GM18873 (cell line): ENCODE data around the gene TBX19.
"Not testable (repeated sequence)": the region's sequence is repeated elsewhere in the genome, so short reads cannot be mapped to it uniquely, and the experiment has no call there.

Experiments used
- ATAC-seq: cut with Tn5 transposase; IDR thresholded peaks from one replicate; pipeline ENCODE4 v1.9.1; 2021; ENCODE audit warnings: mild to moderate bottlenecking, moderate library complexity, moderate number of reproducible peaks; ENCODE audit not compliant: unreplicated experiment, low FRiP score

Gene TBX19

GRCh38 chr1:168348146-168348709 lies 67.6 kb downstream of the TBX19 start:
- no peak for ATAC-seq

GRCh38 chr1:168354335-168355269 lies 73.9 kb downstream of the TBX19 start:
- not testable (repeated sequence) for ATAC-seq

GRCh38 chr1:168360151-168361021 lies 79.7 kb downstream of the TBX19 start:
- ATAC-seq, result no peak

DNA sequence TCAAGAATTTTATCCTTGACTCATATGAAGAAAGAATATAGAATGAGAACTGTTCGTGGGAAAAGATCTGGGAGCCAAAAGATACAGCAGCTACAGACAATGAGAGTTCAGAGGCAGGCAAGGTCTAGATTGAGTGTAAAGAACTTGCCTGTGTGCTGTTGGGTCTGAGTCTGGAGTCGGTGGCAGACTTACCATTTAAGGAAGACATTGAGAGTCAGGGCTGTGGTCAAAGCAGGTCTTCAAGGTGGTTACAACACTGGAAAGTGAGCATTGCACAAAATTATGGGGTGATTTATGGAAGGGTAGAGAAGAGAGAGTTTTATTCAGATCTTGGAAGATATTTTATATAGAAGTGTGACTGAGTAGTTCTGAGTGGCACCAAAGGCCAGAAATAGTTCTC lies 80.6 kb downstream of the TBX19 start:
- no peak for ATAC-seq

DNA sequence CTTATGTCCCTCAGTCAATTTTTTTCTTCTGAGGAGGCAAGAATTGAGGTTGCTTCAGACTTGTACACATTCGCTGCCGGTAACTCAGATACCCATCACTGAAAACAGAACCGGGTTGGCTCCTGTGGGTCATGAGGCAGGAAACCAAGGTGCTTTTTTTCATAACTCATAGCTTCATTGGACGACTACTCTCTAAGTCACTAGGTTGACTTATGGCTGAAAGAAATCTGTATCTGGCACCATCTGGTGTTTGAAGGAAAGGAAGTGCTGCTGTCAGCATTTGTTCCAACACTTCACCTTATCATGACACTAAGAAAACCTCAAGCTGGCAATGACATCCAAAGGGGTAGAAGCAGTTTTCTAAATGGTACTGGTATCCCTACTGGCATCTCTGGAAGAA lies 82.3 kb downstream of the TBX19 start:
- ATAC-seq, result no peak
